ENCODE results near the gene LBX2.

The LBX2 gene

DNA sequence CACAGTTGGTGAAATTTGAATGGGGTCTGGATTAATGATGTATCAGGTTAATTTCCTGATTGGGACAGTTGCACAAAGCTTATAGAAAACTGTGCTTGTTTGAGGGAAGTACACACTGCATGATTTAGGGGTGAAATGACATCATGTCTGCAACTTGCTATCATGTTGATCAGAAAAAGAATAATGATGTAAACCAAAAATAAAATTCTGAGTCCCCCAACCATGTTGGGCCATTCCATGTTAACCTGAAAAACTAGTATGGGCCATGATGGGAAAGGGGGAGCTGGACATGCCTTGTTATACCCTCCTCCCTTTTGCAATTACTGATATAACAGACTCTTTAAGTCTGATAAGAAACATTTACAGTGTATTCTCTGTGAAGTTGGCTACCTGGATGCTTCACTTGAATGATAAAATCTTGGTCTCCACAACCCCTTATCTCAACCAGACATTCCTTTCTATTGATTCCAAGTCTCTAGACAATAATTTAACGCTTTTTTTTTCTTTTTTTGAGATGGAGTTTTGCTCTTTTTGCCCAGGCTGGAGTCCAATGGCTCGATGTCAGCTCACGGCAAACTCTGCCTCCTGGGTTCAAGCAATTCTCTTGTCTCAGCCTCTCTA is 48.7 kb downstream of the LBX2 start:
- DNase-seq = no peak

DNA sequence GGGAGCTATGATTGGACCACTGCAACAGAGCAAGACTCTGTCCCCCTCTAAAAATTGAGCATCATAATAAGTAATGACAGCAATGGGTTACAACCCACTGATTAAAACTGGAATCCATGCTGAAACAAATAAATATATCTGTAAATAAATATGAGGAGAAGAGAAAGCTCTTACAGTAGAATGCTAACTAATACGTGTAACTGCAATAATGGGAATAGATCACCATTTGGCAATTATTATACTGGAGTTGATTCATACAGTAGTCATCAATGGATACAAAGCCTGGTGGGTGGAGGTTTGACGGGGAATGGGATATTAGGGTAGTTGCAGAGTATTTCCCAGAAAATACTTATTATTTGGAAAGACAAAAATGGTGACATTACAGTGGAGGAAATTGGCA is 50.6 kb downstream of the LBX2 start:
- DNase-seq = no peak
